ENCODE results near the gene MBD3L4.

The MBD3L4 gene

DNA sequence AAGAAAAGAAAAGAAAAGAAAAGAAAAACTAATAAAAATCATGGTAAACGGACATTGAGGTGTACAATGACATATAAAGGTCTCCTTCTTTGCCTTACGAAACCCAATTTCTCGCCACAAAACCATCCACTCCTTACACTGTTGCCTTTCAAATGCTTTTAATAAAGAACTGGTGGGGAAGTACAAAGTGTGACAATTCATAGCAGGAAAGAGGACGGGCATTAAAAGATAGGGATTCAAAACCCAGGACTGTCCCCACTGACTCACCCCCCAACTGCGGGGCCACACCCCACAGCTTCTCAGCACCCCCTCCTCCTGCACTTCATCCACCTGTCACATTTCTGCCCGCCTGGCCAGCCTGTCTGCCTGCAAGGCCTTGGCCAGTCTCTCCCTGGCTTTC is 21.2 kb downstream of the MBD3L4 start:
- TF ChIP-seq, protein P1, sequence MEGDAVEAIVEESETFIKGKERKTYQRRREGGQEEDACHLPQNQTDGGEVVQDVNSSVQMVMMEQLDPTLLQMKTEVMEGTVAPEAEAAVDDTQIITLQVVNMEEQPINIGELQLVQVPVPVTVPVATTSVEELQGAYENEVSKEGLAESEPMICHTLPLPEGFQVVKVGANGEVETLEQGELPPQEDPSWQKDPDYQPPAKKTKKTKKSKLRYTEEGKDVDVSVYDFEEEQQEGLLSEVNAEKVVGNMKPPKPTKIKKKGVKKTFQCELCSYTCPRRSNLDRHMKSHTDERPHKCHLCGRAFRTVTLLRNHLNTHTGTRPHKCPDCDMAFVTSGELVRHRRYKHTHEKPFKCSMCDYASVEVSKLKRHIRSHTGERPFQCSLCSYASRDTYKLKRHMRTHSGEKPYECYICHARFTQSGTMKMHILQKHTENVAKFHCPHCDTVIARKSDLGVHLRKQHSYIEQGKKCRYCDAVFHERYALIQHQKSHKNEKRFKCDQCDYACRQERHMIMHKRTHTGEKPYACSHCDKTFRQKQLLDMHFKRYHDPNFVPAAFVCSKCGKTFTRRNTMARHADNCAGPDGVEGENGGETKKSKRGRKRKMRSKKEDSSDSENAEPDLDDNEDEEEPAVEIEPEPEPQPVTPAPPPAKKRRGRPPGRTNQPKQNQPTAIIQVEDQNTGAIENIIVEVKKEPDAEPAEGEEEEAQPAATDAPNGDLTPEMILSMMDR (IDR thresholded peaks at IDR 0.05; ENCODE audit: low read length) = no peak
- TF ChIP-seq EZH2 (optimal IDR thresholded peaks at IDR 0.05; ENCODE audit: low read depth, low read length) (no peak), EZH2phosphoT487 (IDR thresholded peaks at IDR 0.05; ENCODE audit: low read length) (no peak)
- Histone ChIP-seq H3K4me2 (ENCODE audit: low read depth, low read length) (no peak overlapping the region), H3K9me2 (replicated peaks; ENCODE audit: insufficient read depth, low read length) (no peaks in the 10 kb centered on the region), H3F3A (ENCODE audit: insufficient read depth, low read length) (no peaks in the 10 kb centered on the region), H3K79me2 (ENCODE audit: low read length) (no peaks in the 10 kb centered on the region), H3K27ac (ENCODE audit: low read length) (no peak overlapping the region), H3K9ac (ENCODE audit: low read length) (no peak overlapping the region), H2AFZ (ENCODE audit: low read length) (no peak overlapping the region), H3K4me3 (ENCODE audit: low read length) (no peak overlapping the region), H4K20me1 (ENCODE audit: insufficient read depth, low read length) (no peaks in the 10 kb centered on the region), H3K4me1 (ENCODE audit: low read length) (no peaks in the 10 kb centered on the region), H3K36me3 (replicated peaks; ENCODE audit: insufficient read depth, low read length) (no peaks in the 10 kb centered on the region), H3K27me3 (replicated peaks; ENCODE audit: insufficient read depth, low read length) (peaks cover 50% of the 10 kb centered on the region), H3K9me3 (replicated peaks; ENCODE audit: insufficient read depth, low read length) (no peaks in the 10 kb centered on the region)
- DNase-seq = no peak

DNA sequence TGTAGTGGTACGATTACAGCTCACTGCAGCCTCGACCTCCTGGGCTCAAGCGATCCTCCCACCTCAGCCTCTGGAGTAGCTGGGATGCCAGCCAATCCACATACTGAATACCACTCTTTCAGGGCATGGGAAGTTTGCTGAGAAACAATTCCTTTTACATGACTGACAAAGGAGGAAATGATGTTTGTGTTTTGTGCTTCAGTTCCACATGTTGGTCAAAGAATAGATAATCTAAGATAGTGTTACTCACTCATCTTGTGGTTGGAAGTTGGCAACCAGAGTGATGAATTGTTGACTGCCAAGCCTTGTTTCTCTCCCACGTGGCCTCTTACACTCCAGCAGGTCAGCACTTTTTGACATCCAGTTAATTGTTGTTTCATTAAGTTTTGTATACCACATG is 26.3 kb downstream of the MBD3L4 start:
- peaks cover 77% of the 10 kb centered on the region for H3K27me3 ChIP-seq (replicated peaks; ENCODE audit: insufficient read depth, low read length)
- H3F3A ChIP-seq (ENCODE audit: insufficient read depth, low read length) = no peaks in the 10 kb centered on the region
- H3K9me3 ChIP-seq (replicated peaks; ENCODE audit: insufficient read depth, low read length) = no peaks in the 10 kb centered on the region
- DNase-seq = no peak
- H2AFZ ChIP-seq (ENCODE audit: low read length) = no peak overlapping the region
- H3K9ac ChIP-seq (ENCODE audit: low read length) = no peak overlapping the region
- no peak overlapping the region for H3K4me2 ChIP-seq (ENCODE audit: low read depth, low read length)
- H3K4me3 ChIP-seq (ENCODE audit: low read length) = no peak overlapping the region
- no peaks in the 10 kb centered on the region for H3K36me3 ChIP-seq (replicated peaks; ENCODE audit: insufficient read depth, low read length)
- no peak overlapping the region for H3K27ac ChIP-seq (ENCODE audit: low read length)
- no peaks in the 10 kb centered on the region for H4K20me1 ChIP-seq (ENCODE audit: insufficient read depth, low read length)
- TF ChIP-seq EZH2 (optimal IDR thresholded peaks at IDR 0.05; ENCODE audit: low read depth, low read length) (no peak), EZH2phosphoT487 (IDR thresholded peaks at IDR 0.05; ENCODE audit: low read length) (no peak)
- TF ChIP-seq, protein P1 (IDR thresholded peaks at IDR 0.05; ENCODE audit: low read length) = no peak
- H3K79me2 ChIP-seq (ENCODE audit: low read length) = no peaks in the 10 kb centered on the region
- no peaks in the 10 kb centered on the region for H3K9me2 ChIP-seq (replicated peaks; ENCODE audit: insufficient read depth, low read length)
- H3K4me1 ChIP-seq (ENCODE audit: low read length) = 0 out of 2 replicates have a peak, but pooled peaks cover 3% of the 10 kb centered on the region

DNA sequence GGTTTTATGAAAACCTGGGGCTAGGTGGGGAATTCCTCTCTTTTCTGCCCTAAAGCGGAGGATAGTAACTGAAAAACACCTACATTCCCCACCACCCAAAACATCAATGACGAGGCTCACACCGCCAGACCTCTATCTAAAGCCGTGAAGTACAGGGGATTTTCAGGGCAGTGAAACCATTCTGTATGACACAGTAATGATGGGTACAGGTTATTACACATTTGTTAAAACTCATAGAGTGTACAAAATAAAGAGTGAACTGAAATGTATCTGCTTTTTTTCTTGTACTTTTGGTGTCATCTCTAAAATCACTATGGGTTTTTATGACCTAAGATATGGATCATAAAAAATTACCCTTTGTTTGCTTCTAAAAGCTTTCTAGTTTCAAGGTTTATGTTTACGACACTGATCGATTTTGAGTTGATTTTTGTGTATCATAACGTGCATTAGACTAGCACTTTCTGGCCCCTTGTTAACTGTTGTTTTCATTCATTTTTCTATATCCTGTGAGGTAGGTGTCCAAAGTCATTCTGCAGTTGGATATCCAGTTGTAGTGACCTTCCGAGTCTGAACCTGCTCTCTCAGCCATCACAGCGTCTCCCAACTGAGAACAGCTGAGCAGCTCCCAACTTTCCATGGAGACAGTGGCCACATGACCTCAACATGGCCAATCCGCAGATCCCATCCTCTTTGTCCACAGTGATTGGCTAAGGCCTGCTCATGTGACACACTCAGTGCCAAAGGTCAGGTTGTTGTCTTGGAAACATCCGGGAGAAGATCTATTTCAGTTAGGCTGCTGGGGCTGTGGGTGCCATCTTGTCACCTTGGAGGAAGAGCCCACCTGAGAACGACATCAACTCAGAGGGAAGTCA is 29.0 kb downstream of the MBD3L4 start:
- Histone ChIP-seq H3K9ac (ENCODE audit: low read length) (no peak overlapping the region), H2AFZ (ENCODE audit: low read length) (peak overlapping the region; percentile 39; the same call in 1 of the 2 replicates), H3K4me3 (ENCODE audit: low read length) (no peak overlapping the region), H4K20me1 (ENCODE audit: insufficient read depth, low read length) (no peaks in the 10 kb centered on the region), H3K79me2 (ENCODE audit: low read length) (no peaks in the 10 kb centered on the region), H3F3A (ENCODE audit: insufficient read depth, low read length) (no peaks in the 10 kb centered on the region), H3K4me1 (ENCODE audit: low read length) (peaks cover 3% of the 10 kb centered on the region; the same call in 1 of the 2 replicates), H3K9me3 (replicated peaks; ENCODE audit: insufficient read depth, low read length) (no peaks in the 10 kb centered on the region), H3K27ac (ENCODE audit: low read length) (no peak overlapping the region), H3K36me3 (replicated peaks; ENCODE audit: insufficient read depth, low read length) (no peaks in the 10 kb centered on the region), H3K4me2 (ENCODE audit: low read depth, low read length) (peak overlapping the region; percentile 1; the same call in 1 of the 2 replicates), H3K27me3 (replicated peaks; ENCODE audit: insufficient read depth, low read length) (peaks cover 72% of the 10 kb centered on the region), H3K9me2 (replicated peaks; ENCODE audit: insufficient read depth, low read length) (no peaks in the 10 kb centered on the region)
- peak; percentile 38 for DNase-seq
- TF ChIP-seq EZH2phosphoT487 (IDR thresholded peaks at IDR 0.05; ENCODE audit: low read length) = no peak
- no peak for TF ChIP-seq EZH2 (optimal IDR thresholded peaks at IDR 0.05; ENCODE audit: low read depth, low read length)
- TF ChIP-seq, protein P1 (IDR thresholded peaks at IDR 0.05; ENCODE audit: low read length) = no peak

Measured in MM.1S (cell line).